GM12873 (cell line): ENCODE results near the gene NFATC3.

ENCODE experiments used
- CTCF ChIP-seq: IDR thresholded peaks from 2 replicates; pipeline ENCODE4 v1.5.1; 2012; ENCODE audit warnings: low read depth, mild to moderate bottlenecking, moderate library complexity, low read length, control low read depth; ENCODE audit not compliant: insufficient read depth; ENCODE audit errors: missing control alignments

NFATC3 gene

DNA sequence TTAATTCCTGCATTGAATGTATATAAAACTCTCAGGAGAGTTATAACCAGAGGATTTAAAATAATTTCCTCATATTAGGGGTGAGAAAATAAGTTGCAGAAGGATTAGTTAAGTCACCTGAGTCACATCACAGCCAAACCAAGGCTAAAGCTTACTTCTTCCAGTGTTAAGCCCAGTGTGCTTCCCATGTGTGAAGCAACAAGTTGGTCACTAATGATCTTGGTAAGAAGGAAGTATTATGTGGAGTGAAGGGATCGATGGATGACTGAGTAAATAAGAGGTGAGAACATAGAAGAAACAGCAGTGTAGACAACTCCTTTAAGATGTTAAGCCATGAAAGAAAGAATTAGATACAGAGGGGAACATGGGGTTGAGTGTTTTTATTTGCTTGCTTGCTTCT is 130.1 kb downstream of the NFATC3 start:
- no peak for TF ChIP-seq CTCF

GRCh38 chr16:68216240-68216639 is 131.1 kb downstream of the NFATC3 start:
- TF ChIP-seq CTCF: no peak

- no peak for TF ChIP-seq CTCF
Observed at GRCh38 chr16:68217506-68217905, 132.3 kb downstream of the NFATC3 start.

GRCh38 chr16:68219725-68220351 is 134.7 kb downstream of the NFATC3 start:
- no peak for TF ChIP-seq CTCF

DNA sequence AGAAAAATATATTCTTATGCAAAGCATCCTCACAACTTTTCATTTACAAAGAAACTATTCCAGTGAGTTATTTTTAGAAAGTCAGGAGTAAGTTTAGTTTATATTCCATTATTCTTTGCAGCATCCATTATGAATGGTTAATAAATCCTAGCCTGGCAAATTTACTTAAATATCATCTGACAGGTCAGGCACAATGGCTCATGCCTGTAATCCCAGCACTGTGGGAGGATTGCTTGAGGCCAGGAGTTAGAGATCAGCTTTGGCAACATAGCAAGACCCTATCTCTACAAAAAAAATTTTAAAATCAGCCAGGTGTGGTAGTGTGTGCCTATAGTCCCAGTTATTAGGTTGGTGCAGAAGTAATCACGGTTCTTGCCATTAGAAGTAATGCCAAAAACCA is 137.9 kb downstream of the NFATC3 start:
- no peak for TF ChIP-seq CTCF

DNA sequence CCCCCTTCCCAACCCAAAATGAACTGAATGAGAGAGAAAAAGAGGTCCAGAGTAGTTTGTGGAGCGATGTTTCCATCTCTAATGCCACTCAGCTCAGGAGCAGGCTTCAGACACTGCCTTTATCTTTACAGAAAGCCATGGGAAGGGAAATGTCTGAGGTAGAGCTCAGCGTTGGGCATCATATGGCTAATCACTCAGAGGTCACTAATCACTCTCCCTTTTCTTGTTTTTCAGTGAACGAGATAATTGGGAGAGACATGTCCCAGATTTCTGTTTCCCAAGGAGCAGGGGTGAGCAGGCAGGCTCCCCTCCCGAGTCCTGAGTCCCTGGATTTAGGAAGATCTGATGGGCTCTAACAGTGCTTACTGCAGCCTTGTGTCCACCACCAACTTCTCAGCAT is 140.9 kb downstream of the NFATC3 start:
- no peak for TF ChIP-seq CTCF

- TF ChIP-seq CTCF: no peak
Observed at GRCh38 chr16:68227183-68227793, 142.1 kb downstream of the NFATC3 start.
